HG03097 (cell line): ENCODE results near the gene SMARCC2.
"Not testable (repeated sequence)": the region's sequence is repeated elsewhere in the genome, so short reads cannot be mapped to it uniquely, and the experiment has no call there.

ENCODE experiments used
- ATAC-seq: cut with Tn5 transposase; IDR thresholded peaks from one replicate; pipeline ENCODE4 v1.9.1; 2021; ENCODE audit not compliant: unreplicated experiment, low FRiP score

The SMARCC2 gene

DNA sequence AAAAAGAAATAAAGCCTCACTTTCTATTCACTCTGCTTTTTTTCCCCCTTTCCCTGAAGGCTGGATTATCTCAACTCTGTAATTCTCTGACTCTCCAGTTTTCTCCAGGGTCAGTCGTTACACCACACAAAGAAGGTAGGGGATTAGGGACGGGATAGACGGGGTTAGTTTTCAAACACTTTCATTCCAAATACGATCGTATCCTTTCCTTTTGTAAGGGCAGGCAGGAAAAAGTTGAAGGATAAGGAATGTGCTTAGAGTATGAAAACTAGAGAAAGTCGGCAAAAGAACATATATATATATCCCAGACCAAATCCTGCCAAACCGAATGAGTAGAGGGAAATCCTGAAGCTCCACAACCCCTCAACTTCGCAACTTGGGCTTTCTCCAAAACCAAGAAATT, 61.8 kb downstream of the SMARCC2 start:
- no peak for ATAC-seq

DNA sequence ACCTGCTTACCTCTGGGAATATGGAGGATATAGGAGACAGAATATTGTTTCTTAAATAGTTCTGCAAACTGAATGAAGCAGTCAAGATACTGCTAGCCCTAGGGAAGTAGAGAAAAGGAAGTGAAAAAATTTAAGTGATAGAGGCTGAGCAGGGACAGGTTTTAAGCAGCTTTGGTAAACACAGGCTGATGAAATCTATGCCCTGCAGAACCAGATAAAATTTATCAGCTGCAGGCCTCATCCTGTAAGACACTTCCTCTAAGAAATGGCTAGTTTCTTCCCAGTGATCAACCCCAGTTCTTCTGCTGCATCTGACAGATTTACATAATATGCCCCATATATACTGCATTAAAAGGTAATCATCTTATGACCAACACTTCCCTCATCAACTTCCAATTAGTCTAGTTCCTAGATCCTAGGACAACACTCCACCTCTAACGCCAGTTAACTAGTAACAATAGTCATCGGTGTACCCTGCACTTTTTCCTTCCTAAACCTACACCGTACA, 62.5 kb downstream of the SMARCC2 start:
- no peak for ATAC-seq

DNA sequence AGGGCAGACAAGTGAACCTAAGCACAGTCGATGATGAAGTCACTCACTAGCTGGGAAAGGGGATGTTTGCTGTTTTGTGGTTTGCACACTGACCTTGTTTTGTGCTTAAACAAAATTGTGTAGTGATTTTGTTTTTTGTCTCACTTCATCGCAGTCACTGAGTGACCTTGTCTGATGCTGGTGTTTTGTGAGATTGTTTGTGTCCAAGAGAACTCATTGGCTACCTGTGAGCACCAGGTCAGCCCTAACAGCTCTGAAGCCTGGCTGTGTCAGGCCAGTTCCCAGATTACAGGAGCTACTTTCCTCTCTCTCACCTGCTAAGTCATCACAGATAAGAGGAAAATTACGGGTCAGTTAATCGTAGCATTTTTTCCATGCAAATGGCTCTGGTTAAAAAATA, 65.2 kb downstream of the SMARCC2 start:
- ATAC-seq: no peak

DNA sequence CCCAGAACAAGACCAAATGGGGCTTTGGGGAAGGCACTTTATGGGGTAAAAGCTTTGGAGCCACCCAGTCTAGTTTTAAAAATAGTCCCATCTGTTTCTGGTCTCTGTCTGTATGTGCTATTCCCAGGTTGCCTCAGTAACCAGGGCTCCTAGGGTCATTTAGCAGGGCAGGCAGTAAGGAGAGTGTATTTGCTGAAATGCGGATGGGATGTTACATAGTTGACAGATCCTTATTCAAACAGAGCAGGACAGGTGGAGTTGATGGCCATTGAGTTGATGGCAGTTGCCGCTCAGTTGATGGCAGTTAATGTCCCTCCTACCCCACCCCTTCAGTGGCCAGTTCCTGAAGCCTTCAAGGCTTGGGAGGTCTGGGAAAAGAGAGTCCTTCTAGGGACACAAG, 66.6 kb downstream of the SMARCC2 start:
- ATAC-seq: no peak

DNA sequence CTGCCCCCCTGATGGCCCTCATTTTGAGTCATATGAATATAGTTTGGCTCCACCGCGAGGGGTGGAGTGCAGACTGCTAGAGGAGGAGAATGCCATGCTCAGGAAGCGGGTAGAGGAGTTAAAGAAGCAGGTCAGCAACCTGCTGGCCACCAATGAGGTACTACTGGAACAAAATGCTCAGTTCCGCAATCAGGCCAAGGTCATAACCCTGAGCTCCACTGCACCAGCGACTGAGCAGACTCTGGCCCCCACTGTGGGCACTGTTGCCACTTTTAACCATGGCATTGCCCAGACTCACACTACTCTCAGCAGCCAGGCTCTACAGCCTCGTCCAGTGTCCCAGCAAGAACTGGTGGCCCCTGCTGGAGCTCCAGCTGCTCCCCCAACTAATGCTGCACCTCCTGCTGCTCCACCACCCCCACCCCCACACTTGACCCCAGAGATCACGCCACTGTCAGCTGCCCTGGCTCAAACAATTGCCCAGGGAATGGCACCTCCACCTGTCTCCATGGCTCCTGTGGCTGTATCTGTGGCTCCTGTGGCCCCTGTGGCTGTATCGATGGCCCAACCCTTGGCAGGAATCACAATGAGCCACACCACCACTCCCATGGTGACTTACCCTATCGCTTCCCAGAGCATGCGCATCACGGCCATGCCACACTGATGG, 67.9 kb downstream of the SMARCC2 start:
- no peak for ATAC-seq

DNA sequence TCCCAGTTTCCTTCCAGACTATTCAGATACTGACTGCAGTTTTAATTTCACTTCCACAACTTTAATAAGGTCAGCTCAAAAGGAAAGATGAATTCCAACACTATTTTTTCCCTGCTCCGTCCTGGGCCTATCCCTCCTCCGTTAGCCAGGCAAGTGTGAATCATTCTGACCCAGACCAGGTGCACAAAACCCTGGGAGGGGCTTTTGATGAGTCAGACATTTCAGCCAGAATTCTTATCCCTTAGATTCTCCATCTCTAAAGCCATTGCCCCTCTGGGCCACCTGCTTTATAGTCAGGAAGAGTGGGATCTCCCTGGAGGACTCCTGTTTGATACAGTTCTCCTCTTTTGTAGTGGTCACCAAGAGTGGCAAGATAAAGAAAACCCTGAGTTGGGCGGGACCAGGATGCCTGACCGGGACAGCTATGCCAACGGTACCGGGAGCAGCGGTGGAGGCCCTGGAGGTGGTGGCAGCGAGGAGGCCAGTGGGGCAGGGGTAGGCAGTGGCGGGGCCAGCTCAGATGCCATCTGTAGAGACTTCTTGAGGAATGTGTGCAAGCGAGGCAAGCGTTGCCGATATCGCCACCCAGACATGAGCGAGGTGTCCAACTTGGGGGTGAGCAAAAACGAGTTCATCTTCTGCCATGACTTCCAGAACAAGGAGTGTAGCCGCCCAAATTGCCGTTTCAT, 69.0 kb downstream of the SMARCC2 start:
- no peak for ATAC-seq

DNA sequence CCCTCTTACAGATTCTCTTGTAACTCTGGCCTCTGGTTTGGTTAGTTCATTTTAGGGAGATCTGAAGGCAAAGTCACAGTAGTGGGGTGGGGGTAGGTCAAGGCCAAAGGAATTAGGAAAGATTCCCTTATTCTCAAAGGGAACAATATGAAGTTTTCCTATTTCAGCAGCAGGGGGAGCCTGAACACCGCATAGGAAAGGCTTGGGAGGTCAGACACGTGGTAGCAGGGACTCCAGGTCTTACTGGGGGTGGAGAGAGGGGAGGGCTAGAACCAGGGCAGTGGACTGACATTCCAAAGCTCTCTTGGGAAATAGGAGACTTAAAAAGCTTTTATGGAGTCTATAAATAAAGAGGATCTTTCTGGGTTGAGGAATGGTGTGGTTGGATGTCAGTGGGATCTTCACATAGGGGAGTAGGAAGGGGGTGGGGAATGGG, 69.9 kb downstream of the SMARCC2 start:
- no peak for ATAC-seq

DNA sequence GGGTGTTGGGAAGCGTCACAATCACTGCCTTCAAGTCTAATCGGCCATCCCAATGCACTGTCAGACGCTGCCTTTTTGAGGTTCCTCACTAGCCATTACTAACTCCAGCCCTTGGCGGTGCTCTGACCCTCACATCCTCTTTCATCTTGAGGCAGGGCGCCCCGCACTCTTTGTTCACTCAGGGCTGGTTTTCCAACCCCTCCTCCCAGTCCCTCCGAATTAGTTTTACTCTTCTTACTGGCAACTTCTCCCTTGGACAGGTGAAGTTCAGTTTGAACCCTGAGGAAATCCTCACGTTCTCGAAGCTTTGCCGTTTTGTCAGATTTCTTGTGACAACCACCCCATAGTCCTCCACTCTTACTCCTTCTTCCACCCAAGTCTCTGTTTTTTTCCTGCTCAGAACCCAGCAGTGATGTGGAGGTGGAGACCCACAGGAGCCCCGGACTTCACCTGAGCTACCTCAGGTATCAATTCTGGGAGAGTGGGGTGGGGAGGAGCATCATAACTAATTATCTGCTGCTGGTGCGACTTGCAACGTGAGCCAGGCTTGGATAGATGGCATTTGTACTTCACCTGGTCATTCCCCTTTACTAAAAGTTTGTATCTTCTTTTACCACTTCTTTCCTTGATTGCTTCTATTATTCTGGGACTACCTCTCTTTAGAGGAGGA, 70.5 kb downstream of the SMARCC2 start:
- no peak for ATAC-seq

DNA sequence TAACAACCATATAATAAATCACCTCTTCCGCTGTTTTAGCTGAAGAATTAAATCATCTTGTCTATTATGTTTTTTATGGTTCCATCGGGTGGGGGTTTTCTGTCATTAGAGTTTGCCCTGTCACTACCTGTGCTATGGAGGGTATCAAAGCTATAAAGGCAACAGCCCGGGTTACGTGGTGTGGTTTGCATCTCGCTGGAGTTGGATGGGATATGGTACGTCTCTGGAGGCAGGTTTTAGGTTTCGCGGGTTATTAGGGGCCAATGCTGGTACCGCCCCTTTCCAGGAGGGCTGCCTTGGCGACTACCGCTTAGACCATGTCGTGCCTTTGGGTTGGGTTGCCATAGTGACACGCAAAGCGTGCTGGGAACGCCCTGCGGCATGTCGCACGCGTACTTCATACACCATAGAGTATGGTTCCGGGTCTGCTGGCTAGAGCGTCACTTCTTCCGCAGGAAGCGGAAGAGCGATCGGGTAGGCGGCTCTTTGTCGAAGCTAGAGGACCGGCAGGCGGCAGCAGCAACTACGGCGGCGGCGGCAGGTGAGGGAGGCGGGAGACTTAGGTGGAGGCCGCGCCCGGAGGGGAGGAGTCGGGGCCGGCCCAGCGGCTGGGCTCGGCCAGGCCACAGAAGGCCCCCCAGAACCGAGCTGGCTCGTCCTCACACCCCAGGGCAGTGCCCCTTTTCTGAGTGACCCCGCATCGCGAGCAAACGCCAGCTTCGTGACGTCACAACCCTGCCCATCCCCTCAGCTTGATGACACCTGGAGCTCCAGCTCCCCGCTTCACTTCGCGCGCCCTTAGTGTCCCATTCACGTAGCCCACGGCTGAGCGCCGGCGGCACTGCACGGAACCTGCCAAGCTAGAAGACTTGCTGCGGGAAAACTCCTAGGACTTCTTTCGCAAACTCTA, 71.2 kb downstream of the SMARCC2 start, which contains the start of gene ZC3H10:
Gene ZC3H10 (plus strand): TSS at position 489 of the 910 bp plus-strand sequence. CDS start 2,297 bp downstream, outside the sequence.
- ATAC-seq: peak; percentile 82

DNA sequence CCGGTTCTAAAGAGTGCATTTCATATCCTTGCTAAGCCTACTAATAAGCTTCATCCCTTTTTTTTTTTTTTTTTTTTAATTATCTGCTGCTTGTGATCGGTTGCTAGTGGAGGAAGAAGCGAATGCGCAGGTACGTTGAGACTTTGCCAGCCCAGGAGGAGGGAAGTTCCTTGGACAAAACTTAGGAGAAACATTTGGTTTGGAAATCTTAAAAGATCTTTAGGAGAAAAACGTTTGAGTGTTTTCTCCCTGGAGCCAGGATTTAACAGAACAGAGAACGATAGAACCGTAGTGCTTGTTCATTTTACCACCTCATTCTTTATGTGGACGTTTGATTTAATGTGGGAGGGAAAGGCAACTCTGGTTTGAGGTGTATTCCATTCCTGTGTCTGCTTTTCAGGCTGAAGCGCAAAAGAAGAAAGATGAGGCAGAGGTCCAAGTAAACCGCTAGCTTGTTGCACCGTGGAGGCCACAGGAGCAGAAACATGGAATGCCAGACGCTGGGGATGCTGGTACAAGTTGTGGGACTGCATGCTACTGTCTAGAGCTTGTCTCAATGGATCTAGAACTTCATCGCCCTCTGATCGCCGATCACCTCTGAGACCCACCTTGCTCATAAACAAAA, 72.1 kb downstream of the SMARCC2 start:
- ATAC-seq: not testable (repeated sequence)

DNA sequence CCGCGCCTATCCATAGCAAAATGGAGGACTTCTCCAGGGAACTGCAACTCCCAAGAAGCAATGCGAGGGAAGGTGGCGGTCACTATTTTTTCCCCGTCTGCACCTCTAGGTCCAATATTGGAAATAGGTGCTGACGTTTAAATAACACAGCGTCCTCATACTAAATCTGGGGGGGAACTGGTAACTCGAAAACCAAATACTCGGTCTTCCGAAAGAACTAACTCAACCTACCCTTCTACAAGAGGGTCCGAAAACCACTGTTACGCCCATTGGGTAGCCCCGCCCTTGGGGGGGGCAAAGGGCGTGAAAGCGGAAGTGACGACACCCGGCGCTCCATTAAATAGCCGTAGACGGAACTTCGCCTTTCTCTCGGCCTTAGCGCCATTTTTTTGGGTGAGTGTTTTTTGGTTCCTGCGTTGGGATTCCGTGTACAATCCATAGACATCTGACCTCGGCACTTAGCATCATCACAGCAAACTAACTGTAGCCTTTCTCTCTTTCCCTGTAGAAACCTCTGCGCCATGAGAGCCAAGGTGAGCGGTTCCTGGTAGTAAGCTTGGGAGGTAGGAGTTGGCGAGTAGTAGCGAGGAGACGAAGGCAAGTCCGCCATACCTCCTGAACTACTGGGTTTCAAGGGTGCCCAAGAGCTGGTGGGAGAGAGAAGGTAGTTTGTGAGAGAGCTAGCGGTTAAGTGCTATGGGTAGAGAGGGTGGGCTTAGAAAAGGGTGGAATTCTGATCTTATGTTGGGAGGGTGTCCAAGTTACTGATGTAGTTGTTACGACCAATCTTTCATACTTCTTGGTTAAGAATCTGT, 72.8 kb downstream of the SMARCC2 start, which contains the start of gene RPL41:
Gene RPL41 (plus strand): TSS at position 367 of the 815 bp plus-strand sequence.
- peak; percentile 45 for ATAC-seq

DNA sequence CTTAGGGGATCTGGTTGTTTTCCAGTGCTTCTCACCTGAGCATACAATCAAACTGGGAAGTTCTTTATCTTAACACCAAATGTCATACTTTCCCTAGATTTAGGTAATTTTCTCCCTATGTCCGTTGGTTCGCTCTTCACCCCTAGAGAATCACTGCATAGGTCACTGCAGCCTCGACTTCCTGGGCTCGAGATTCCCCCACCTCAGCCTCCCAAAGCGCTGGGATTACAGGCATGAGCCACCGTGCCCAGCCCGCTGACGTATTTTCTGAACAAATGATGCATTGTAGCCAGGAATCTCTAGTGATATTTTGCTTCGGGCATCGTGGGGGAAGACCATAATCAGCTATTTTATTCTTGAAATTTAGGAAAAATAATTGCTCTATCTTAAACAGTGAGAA, 74.0 kb downstream of the SMARCC2 start:
- no peak for ATAC-seq

DNA sequence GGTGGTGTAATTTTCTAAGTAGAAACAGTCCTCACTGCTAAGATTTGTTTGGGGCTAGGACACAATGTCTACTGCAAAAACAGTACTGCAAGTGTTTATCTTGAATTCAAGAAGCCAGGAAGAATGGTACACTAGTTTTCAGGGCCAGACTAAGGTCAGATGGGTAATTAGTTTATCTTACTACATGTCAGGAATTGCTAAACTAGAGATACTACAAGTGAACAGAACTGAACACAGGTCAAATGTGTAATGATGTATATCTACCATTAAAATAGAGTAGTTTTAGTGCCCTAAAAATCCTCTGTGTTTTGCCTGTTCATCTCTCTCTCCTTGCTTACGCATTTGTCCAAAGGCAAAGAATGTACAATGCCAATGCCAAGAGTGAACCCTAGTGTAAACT, 75.2 kb downstream of the SMARCC2 start:
- ATAC-seq: no peak
